Activated effector memory CD4-positive, alpha-beta T cell treated with Interleukin-2 at 50 U/mL for 16 hours (primary cell): Measurements from ENCODE around the gene MICAL2.

Source experiments
- DNase-seq: peaks from one replicate; pipeline ENCODE4 v3.0.0-alpha.2; 2020

MICAL2 gene

GRCh38 chr11:12079726-12080556 is 30.4 kb upstream of the MICAL2 start:
- no peak for DNase-seq

- DNase-seq, result no peak
Measured at GRCh38 chr11:12083380-12083779, 27.0 kb upstream of the MICAL2 start.

DNA sequence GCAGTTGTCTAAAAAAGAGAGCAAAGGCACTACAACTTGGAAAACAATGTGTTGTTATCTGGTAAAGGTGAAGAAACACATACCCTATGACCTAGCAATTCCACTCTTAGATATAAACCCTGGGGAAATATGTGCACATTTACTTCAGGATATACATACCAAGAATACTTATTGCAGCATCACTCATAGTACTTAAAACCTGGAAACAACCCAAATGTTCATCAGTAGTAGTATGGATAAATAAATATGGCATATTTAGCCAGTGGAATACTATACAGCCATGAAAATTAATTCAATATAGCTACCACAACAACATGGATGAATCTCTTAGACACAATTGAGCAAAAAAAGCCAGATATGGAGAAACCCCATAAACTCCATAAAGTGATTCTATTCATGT is 26.1 kb upstream of the MICAL2 start:
- no peak for DNase-seq

GRCh38 chr11:12085371-12086251 is 24.8 kb upstream of the MICAL2 start:
- DNase-seq, result no peak

GRCh38 chr11:12086271-12087074 is 23.9 kb upstream of the MICAL2 start:
- DNase-seq, result no peak

DNA sequence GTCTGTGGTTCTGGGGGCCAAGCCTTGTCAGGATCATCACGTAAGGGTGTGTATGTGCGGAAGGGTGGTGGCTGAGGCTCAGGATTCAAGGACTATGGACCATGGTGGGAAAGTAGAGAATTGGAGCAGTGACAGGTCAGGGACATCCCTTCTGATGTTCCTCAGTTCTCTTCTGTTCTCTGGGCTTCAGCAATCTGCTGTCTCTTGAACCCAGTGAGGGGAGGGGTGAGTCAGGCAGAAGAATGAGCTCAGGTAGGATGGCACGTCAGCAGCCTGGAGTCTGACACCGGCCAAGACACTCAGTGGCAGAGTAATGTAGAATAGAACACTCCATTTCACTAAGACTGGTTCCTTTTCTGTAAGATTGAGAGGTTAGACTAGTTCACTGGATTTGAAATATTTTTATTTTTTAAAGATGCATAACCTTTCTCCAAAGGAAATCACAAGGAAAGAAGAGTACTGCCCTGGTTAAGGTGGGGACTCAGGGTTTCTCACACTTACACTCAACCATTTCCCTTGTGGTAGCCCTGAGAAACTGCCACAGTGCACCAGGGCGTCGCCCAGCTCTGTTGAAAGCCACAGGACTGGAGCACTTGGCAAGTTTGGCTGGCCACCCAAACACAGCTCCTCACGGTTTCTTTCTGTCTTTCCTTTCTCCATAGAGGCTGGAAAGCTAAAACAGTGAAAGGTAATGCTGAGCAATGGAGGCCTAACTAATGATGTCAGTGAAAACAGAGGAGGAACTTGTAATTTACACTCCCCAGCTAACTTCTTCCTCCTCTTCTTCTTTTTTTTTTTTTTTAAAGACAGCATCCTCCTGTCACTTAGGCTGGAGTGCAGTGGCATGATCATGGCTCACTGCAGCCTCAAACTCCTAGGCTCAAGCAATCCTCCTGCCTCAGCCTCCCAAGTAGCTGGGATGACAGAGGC is 23.1 kb upstream of the MICAL2 start:
- peak; percentile 48 for DNase-seq

- no peak for DNase-seq
Measured at GRCh38 chr11:12088047-12088481, 22.3 kb upstream of the MICAL2 start.

GRCh38 chr11:12088531-12088930 is 21.9 kb upstream of the MICAL2 start:
- DNase-seq, result no peak

DNA sequence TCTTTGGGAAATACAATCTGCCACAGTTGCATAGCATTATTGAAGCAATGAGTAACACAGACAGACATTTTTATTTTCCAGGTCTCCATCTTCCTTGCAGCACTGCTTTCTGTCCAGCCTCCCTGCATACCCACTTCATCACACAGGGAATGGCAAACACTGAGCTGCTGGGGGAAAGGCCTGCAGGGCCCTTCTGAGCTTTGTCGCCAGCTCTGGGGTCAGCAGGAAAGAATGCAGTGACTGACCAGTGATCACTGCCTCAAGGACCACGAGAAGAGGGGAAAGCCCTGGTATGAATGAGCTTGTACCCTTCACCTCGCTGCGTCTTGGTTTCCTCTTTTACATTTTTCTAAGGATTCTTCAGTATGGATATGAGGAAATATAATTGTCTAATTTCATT is 21.3 kb upstream of the MICAL2 start:
- no peak for DNase-seq

- DNase-seq, result no peak
Measured at GRCh38 chr11:12089473-12089872, 20.9 kb upstream of the MICAL2 start.

GRCh38 chr11:12090061-12090591 is 20.3 kb upstream of the MICAL2 start:
- DNase-seq, result no peak

- DNase-seq, result no peak
Measured at GRCh38 chr11:12090761-12091258, 19.6 kb upstream of the MICAL2 start.

GRCh38 chr11:12091956-12092558 is 18.3 kb upstream of the MICAL2 start:
- DNase-seq, result no peak

DNA sequence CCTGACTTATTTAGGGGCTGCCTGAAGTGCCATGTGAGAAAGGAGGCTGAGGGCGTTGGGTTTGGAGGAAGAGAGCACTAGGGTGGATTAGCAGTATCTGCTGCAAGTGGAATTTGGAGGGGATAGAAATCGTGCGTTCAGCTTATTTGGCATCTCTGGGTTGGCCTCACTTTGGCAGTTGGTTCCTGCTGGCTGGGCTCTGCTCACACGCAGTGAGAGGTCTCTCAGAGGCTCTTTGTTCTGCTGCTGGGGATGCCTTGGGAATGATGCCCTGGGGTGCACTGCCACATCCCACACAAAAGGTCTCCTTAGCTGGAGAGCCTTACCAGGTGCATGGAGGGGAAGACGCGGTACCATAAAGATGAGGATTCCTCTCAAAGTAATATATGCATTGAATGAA is 17.7 kb upstream of the MICAL2 start:
- no peak for DNase-seq

DNA sequence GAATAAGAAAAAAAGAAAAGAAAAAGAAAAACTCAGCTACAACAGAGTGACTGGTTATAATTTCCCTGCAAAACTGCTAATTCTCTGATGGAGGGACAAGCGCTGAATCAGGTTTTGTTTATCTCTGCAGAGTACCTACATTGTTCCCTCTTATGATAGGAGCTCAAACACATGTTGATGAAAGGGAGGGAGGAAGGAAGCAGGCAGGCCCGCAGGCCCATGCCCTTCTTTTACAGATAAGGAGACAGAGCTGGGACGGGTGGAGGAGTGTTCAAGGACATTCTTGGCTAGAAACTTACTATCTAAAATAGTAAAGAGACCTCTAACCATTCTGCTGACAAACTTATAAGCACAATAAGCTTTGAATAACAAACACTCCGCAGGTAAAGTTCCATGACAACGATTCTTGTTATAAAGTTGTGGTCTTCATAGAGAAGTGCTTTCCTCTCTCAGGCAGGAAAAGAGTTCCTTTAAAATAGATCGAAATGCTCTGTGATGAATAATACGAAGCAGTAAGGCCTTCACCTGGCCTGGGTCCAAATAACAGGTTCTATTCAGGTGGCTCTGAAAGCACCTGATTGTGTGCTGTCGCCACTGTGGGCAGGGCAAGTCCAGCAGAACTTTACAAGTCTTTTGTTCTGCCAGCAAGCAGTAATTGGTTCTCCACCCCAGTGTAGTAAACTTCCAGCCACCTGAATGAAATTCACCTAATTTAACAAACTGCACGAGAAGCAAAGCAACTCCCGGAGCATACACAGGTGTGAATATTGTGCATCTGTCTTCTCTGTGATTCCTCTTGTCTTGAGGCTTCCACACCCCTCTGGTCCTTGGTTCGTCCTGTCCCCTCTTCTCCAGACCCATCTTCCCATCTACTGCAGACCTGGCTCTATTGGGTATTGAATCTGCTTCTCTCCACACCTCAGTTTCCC is 15.3 kb upstream of the MICAL2 start:
- no peak for DNase-seq

- DNase-seq, result no peak
Measured at GRCh38 chr11:12097219-12097618, 13.2 kb upstream of the MICAL2 start.

DNA sequence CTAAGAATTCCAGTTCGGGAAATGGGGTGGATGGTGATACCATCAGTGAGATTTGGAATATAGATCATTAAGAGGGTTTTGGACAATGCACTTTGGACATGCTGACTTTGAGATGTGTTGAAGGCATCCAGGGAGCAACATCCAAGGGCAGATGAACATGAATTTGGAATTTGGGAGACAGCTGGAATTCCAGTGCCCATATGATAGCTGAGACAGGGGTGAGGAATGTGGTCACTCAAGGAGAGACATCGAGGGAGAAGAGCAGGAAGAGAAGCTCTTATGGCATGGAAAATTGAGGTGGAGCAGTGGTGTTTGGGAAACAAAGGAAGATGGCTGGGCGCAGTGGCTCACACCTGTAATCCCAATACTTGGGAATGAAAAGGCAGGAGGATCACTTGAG is 11.8 kb upstream of the MICAL2 start:
- DNase-seq, result no peak

GRCh38 chr11:12099132-12099873 is 11.1 kb upstream of the MICAL2 start:
- DNase-seq, result no peak

DNA sequence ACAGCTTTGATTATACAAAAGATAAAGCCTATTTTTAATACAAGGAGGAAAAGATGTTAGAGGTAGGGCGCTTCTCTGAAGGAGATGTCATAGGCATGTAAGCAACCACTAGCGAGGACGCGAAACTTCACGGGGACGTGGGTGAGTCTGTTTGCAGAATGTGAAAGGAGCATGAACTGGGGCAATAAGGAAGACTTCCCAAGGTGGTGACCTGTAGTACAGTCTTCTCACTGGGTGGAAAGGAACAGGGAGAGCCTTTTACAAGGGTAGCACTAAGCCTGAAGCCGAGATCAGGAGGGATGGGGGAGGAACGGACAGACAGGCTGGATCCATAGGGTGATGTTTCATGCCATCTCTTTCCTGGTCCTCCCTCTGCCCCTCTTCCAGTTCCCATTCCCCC is 10.0 kb upstream of the MICAL2 start:
- no peak for DNase-seq
